GM12878 (cell line): Measurements from ENCODE around the gene VSTM4. TPM values are rescaled to one million over a fixed set of nuclear protein-coding genes. Genes with fewer than 3 reads are reported as not detected.

ENCODE experiments used
- ATAC-seq: fragments of 200-7000 bp; cut with Tn5 transposase; 3 replicates; pipeline ENCODE4 v1.9.1; 2020; ENCODE audit warnings: mild to moderate bottlenecking, moderate library complexity
- BruUV-seq: library from RNA; stranded (reverse); fragments of 400-500 nt; replicated peaks from 2 replicates; lab custom pipeline; 2021; lab: Mats Ljungman, UMichigan
- CTCF ChIA-PET: fragments of 300-600 bp; sonication (Branson Sonifier 250); formaldehyde crosslinking; extraction: SDS; loops from one replicate; lab custom pipeline; 2021; ENCODE audit warnings: inconsistent platforms; lab: Yijun Ruan, JAX
- POLR2A ChIA-PET: fragments of 350-600 bp; formaldehyde crosslinking; extraction: SDS; loops from one replicate; lab custom pipeline; 2021; ENCODE audit warnings: inconsistent platforms; lab: Charles Lee
- RAD21 ChIA-PET: fragments of 300-600 bp; sonication (Branson Sonifier 250); formaldehyde crosslinking; loops from one replicate; lab custom pipeline; 2023; ENCODE audit warnings: antibody characterized with exemption; ENCODE audit not compliant: unreplicated experiment; lab: Charles Lee
- SMC1A ChIA-PET: fragments of 300-600 bp; sonication (Branson Sonifier 250); formaldehyde crosslinking; loops from one replicate; lab custom pipeline; 2023; ENCODE audit not compliant: unreplicated experiment, uncharacterized antibody; lab: Charles Lee
- DNase-seq: peaks from one replicate; pipeline ENCODE4 v3.0.0-alpha.2; 2011; ENCODE audit warnings: low read depth, low spot score
- FAIRE-seq: peaks from 3 replicates; lab custom pipeline; 2011; peaks lifted over from hg19 to GRCh38; lab: Jason Lieb, UNC
- H2AFZ ChIP-seq: 2 replicates; pipeline ENCODE4 v1.6.0; 2011; ENCODE audit warnings: low read depth, low read length, control low read depth; ENCODE audit not compliant: control insufficient read depth
- H3K27ac ChIP-seq: 2 replicates; pipeline ENCODE4 v1.5.1; 2011; ENCODE audit warnings: control low read depth; ENCODE audit not compliant: control insufficient read depth, insufficient read depth
- H3K27me3 ChIP-seq, 2 experiments: replicated peaks in 1 of 2; 2 replicates each; pipeline versions ENCODE4 v1.6.0 to v1.6.1; 2011; ENCODE audit warnings: low read length in 1 of 2; ENCODE audit not compliant: control insufficient read depth in 2 of 2, insufficient read depth in 2 of 2
- H3K36me3 ChIP-seq, 2 experiments: 2 replicates each; pipeline ENCODE4 v1.5.1; 2011; ENCODE audit warnings: low read length in 1 of 2; ENCODE audit not compliant: control insufficient read depth in 2 of 2, insufficient read depth in 2 of 2
- H3K4me1 ChIP-seq: 2 replicates; pipeline ENCODE4 v1.6.1; 2011; ENCODE audit warnings: mild to moderate bottlenecking, low read length, moderate library complexity, mixed read lengths; ENCODE audit not compliant: control insufficient read depth, insufficient read depth
- H3K4me2 ChIP-seq: 2 replicates; pipeline ENCODE4 v1.6.0; 2011; ENCODE audit warnings: control low read depth; ENCODE audit not compliant: control insufficient read depth, insufficient read depth
- H3K4me3 ChIP-seq: fragments of 200-600 bp; sonication (generic); 2 replicates; pipeline ENCODE4 v1.5.1; 2016
- H3K79me2 ChIP-seq: 2 replicates; pipeline ENCODE4 v1.6.0; 2011; ENCODE audit warnings: low read length; ENCODE audit not compliant: control insufficient read depth, insufficient read depth
- H3K9ac ChIP-seq: 2 replicates; pipeline ENCODE4 v1.8.0; 2011; ENCODE audit warnings: low read length, control low read depth, mixed read lengths; ENCODE audit not compliant: control insufficient read depth, insufficient read depth
- H3K9me3 ChIP-seq: replicated peaks from 3 replicates; pipeline ENCODE4 v1.5.1; 2011; ENCODE audit warnings: mild to moderate bottlenecking, low read length; ENCODE audit not compliant: control insufficient read depth, insufficient read depth
- H4K20me1 ChIP-seq: 2 replicates; pipeline ENCODE4 v1.6.0; 2011; ENCODE audit not compliant: control insufficient read depth, insufficient read depth
- CUX1 ChIP-seq: IDR thresholded peaks from 2 replicates; pipeline ENCODE4 v1.6.1; 2012; ENCODE audit warnings: improper control_type of control experiment, low read depth, low read length; ENCODE audit not compliant: insufficient replicate concordance
- E2F8 ChIP-seq: fragments of 450-650 bp; IDR thresholded peaks from 2 replicates; pipeline ENCODE4 v1.6.1; 2018; ENCODE audit warnings: mild to moderate bottlenecking, low read depth, moderate library complexity; ENCODE audit not compliant: partially characterized antibody
- EP300 ChIP-seq, 2 experiments: fragments of 150-350 bp in 1 of 2; IDR thresholded peaks; 2 replicates each; pipeline ENCODE4 v1.6.1; 2011 to 2012; ENCODE audit warnings: low read depth in 2 of 2, low read length in 2 of 2, borderline replicate concordance in 1 of 2, improper control_type of control experiment in 1 of 2, inconsistent platforms in 1 of 2; ENCODE audit not compliant: control insufficient read depth in 1 of 2
- ETV6 ChIP-seq, 2 experiments: fragments of 450-650 bp in 1 of 2; IDR thresholded peaks in 1 of 2; conservative IDR thresholded peaks in 1 of 2; 2 replicates each; pipeline ENCODE4 v1.6.1; 2014; ENCODE audit warnings: antibody characterized with exemption in 1 of 2, borderline replicate concordance in 1 of 2, low read depth in 1 of 2, mild to moderate bottlenecking in 1 of 2, moderate library complexity in 1 of 2
- EZH2 ChIP-seq: IDR thresholded peaks from 2 replicates; pipeline ENCODE4 v1.6.1; 2012; ENCODE audit warnings: low read depth, mild to moderate bottlenecking, control low read depth, inconsistent platforms, low read length, borderline replicate concordance; ENCODE audit not compliant: control insufficient read depth
- FOXK2 ChIP-seq: fragments of 450-650 bp; IDR thresholded peaks from 2 replicates; pipeline ENCODE4 v1.6.1; 2017; ENCODE audit warnings: mild to moderate bottlenecking, moderate library complexity
- GATAD2B ChIP-seq: fragments of 450-650 bp; conservative IDR thresholded peaks from 2 replicates; pipeline ENCODE4 v1.6.1; 2017; ENCODE audit warnings: low read depth, mild to moderate bottlenecking, moderate library complexity
- HCFC1 ChIP-seq: fragments of 150-350 bp; IDR thresholded peaks from 2 replicates; pipeline ENCODE4 v1.6.1; 2014; ENCODE audit warnings: low read length
- IRF4 ChIP-seq: IDR thresholded peaks from 2 replicates; pipeline ENCODE4 v1.6.1; 2011; ENCODE audit warnings: low read depth, low read length
- KAT2A ChIP-seq: conservative IDR thresholded peaks from 2 replicates; pipeline ENCODE4 v1.6.1; 2011; ENCODE audit warnings: low read depth, low read length; ENCODE audit not compliant: control insufficient read depth
- NFYA ChIP-seq: IDR thresholded peaks from 2 replicates; pipeline ENCODE4 v1.6.1; 2011; ENCODE audit warnings: low read depth, mild to moderate bottlenecking, low read length, improper control_type of control experiment, borderline replicate concordance
- PML ChIP-seq: IDR thresholded peaks from 2 replicates; pipeline ENCODE4 v1.6.1; 2012; ENCODE audit warnings: low read length, inconsistent platforms
- SP1 ChIP-seq: IDR thresholded peaks from one replicate; pipeline ENCODE4 v1.6.1; 2011; ENCODE audit warnings: low read depth, low read length
- ZNF217 ChIP-seq: fragments of 450-650 bp; IDR thresholded peaks from 2 replicates; pipeline ENCODE4 v1.6.1; 2017; ENCODE audit warnings: antibody characterized with exemption, mild to moderate bottlenecking
- WGBS: methylation state at CpG from one replicate; pipeline ENCODE4 v1.1.6; 2016; ENCODE audit warnings: low lambda C conversion rate; ENCODE audit not compliant: insufficient replicate concordance, insufficient coverage; ENCODE audit errors: missing lambda C conversion rate; 5-methylcytosine and 5-hydroxymethylcytosine counted together
- in situ Hi-C: fragments of 300-500 bp; cut with MboI; formaldehyde crosslinking; loops from 9 replicates; pipeline ENCODE4 v1.14.3; 2018; ENCODE audit warnings: mixed read lengths
- intact Hi-C: fragments of 100-400 bp; cut with micrococcal nuclease; formaldehyde crosslinking; loops from one replicate; pipeline ENCODE4 v1.14.2; 2022; ENCODE audit not compliant: unreplicated experiment
- polyA plus RNA-seq, 11 experiments: library from polyadenylated mRNA; depleted of rRNA in 4 of 11; unstranded in 6 of 11; stranded (reverse) in 5 of 11; fragments of >200 nt; fragmentation: Nextera tagmentation in 4 of 11; fragmentation: Illumina TruSeq in 1 of 11; extraction: Ambion mirVana in 4 of 11; extraction: Trizol in 1 of 11; gene quantifications; 1 replicate in 1 of 11; 2 replicates in 10 of 11; pipeline versions ENCODE4 v1.2.1 to v1.2.3, GENCODE V29; 2011 to 2016; ENCODE audit warnings: inconsistent platforms in 2 of 11, missing spikeins in 2 of 11, low read depth in 1 of 11
- total RNA-seq, 4 experiments: library from RNA; depleted of rRNA in 3 of 4; stranded (reverse); fragments of >200 nt in 3 of 4; fragmentation: Illumina TruSeq in 1 of 4; extraction: Trizol in 1 of 4; gene quantifications; 2 replicates each; pipeline versions ENCODE4 v1.2.1 to v1.2.3, GENCODE V29; 2013 to 2021
- TF ChIP-seq, protein P1 (sequence below): fragments of 450-650 bp; IDR thresholded peaks from 2 replicates; pipeline ENCODE4 v1.6.1; 2017; ENCODE audit warnings: borderline replicate concordance

Gene VSTM4
- total and polyA plus RNA-seq, 10 of the 15 experiments (the other 5 are each of a cell fraction or from before 2014, with no cell fraction given) = 0.01 to 0.14 (median 0.02) TPM; not detected in 7

GRCh38 chr10:49153971-49154370 is 38.6 kb upstream of the VSTM4 start:
- no peak overlapping the region for H3K9ac ChIP-seq
- CTCF ChIA-PET = no interaction called here
- no peaks in the 10 kb centered on the region for H3K36me3 ChIP-seq
- BruUV-seq = no TSS peak
- H3K27ac ChIP-seq = no peak overlapping the region
- POLR2A ChIA-PET = no interaction called here
- H3K4me1 ChIP-seq = no peaks in the 10 kb centered on the region
- no peaks in the 10 kb centered on the region for H3K79me2 ChIP-seq
- no peak overlapping the region for H3K4me3 ChIP-seq
- no peak overlapping the region for H3K4me2 ChIP-seq
- no peaks in the 10 kb centered on the region for H3K9me3 ChIP-seq
- no peaks in the 10 kb centered on the region for H3K27me3 ChIP-seq
- SMC1A ChIA-PET = interaction anchor here (1.2 kb wide), 1 partner anchor 8 kb away, joined by 3 read pairs; no protein-coding TSS in a partner anchor
- in situ Hi-C loops (no loop called here), intact Hi-C loops (no loop called here)
- ATAC-seq = no peak
- no peaks in the 10 kb centered on the region for H4K20me1 ChIP-seq
- H2AFZ ChIP-seq = no peak overlapping the region
- FAIRE-seq = no peak
- no peak for DNase-seq
- RAD21 ChIA-PET = interaction anchor here (1.9 kb wide), 1 partner anchor 101 kb away, joined by 5 read pairs; no protein-coding TSS in a partner anchor
- 88% methylated on average over 1 of the region's 1 CpG for WGBS
- no peak for TF ChIP-seq EZH2
- no peak for TF ChIP-seq CUX1
- TF ChIP-seq E2F8 = no peak
- no peak for TF ChIP-seq ETV6 (conservative IDR thresholded peaks at IDR 0.05 in 1 of 2, IDR thresholded peaks at IDR 0.05 in 1 of 2; ENCODE audit: borderline replicate concordance in 1 of 2, low read depth in 1 of 2)
- TF ChIP-seq PML = no peak
- TF ChIP-seq, protein P1, sequence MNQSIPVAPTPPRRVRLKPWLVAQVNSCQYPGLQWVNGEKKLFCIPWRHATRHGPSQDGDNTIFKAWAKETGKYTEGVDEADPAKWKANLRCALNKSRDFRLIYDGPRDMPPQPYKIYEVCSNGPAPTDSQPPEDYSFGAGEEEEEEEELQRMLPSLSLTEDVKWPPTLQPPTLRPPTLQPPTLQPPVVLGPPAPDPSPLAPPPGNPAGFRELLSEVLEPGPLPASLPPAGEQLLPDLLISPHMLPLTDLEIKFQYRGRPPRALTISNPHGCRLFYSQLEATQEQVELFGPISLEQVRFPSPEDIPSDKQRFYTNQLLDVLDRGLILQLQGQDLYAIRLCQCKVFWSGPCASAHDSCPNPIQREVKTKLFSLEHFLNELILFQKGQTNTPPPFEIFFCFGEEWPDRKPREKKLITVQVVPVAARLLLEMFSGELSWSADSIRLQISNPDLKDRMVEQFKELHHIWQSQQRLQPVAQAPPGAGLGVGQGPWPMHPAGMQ = no peak
- TF ChIP-seq HCFC1 = no peak
- TF ChIP-seq KAT2A = no peak
- TF ChIP-seq GATAD2B = no peak
- no peak for TF ChIP-seq ZNF217
- TF ChIP-seq EP300 (IDR thresholded peaks at IDR 0.05; ENCODE audit: borderline replicate concordance in 1 of 2, control insufficient read depth in 1 of 2, low read depth in 2 of 2, low read length in 2 of 2) = no peak
- no peak for TF ChIP-seq FOXK2
- no peak for TF ChIP-seq NFYA
- no peak for TF ChIP-seq SP1
- TF ChIP-seq IRF4 = no peak
